Esophagus muscularis mucosa (tissue), 3 donors: Measurements from ENCODE around the gene C17orf114.

ENCODE experiments used
- CTCF ChIP-seq, 3 experiments: fragments of 200-600 bp in 2 of 3; fragments of 450-650 bp in 1 of 3; sonication (generic) in 2 of 3; IDR thresholded peaks; one replicate each; pipeline ENCODE4 v1.5.1; 2017 to 2019; ENCODE audit warnings: antibody characterized with exemption in 3 of 3, mild to moderate bottlenecking in 2 of 3, moderate library complexity in 1 of 3
- POLR2A ChIP-seq: fragments of 450-650 bp; IDR thresholded peaks from one replicate; pipeline ENCODE4 v1.6.1; 2017; ENCODE audit warnings: antibody characterized with exemption, moderate library complexity, mild to moderate bottlenecking, low read depth
- POLR2AphosphoS5 ChIP-seq, 2 donors: sonication (generic); formaldehyde crosslinking; IDR thresholded peaks; one replicate each; pipeline ENCODE4 v1.6.1; 2017; ENCODE audit warnings: antibody characterized with exemption in 2 of 2

- TF ChIP-seq CTCF (IDR thresholded peaks at IDR 0.05), result no peak
- TF ChIP-seq POLR2A, result no peak
- TF ChIP-seq POLR2AphosphoS5 (IDR thresholded peaks at IDR 0.05), result no peak
Measured at GRCh38 chr17:4759776-4760236, 42.3 kb downstream of the C17orf114 start.
